Gastroesophageal sphincter (tissue), 3 donors: ENCODE results near the gene PYGB.

Experiments used
- CTCF ChIP-seq, 4 experiments: fragments of 200-600 bp in 2 of 4; fragments of 450-650 bp in 2 of 4; sonication (generic) in 1 of 4; IDR thresholded peaks; one replicate each; pipeline ENCODE4 v1.5.1; 2017 to 2019; ENCODE audit warnings: antibody characterized with exemption in 4 of 4, mild to moderate bottlenecking in 2 of 4, moderate library complexity in 2 of 4
- EP300 ChIP-seq: sonication (generic); formaldehyde crosslinking; IDR thresholded peaks from one replicate; pipeline ENCODE4 v1.6.1; 2017; ENCODE audit warnings: antibody characterized with exemption, mild to moderate bottlenecking
- POLR2AphosphoS5 ChIP-seq: sonication (generic); formaldehyde crosslinking; IDR thresholded peaks from one replicate; pipeline ENCODE4 v1.6.1; 2017; ENCODE audit warnings: antibody characterized with exemption

GRCh38 chr20:25341716-25342680 is 94.1 kb downstream of the PYGB start:
- TF ChIP-seq EP300 = no peak
- TF ChIP-seq CTCF (IDR thresholded peaks at IDR 0.05) = no peak
- no peak for TF ChIP-seq POLR2AphosphoS5
